HepG2 (cell line): ENCODE results near the gene DUS1L. TPM values are rescaled to one million over a fixed set of nuclear protein-coding genes. Genes with fewer than 3 reads are reported as not detected.

Experiments
- ARNT ChIP-seq: fragments of 450-650 bp; IDR thresholded peaks from 2 replicates; pipeline ENCODE4 v1.6.1; 2017
- DNMT3B ChIP-seq: conservative IDR thresholded peaks from 2 replicates; pipeline ENCODE4 v1.6.1; 2016; ENCODE audit warnings: missing biosample characterization, control low read depth
- ESRRA ChIP-seq: sonication (generic); formaldehyde crosslinking; IDR thresholded peaks from 2 replicates; pipeline ENCODE4 v1.5.1; 2020; ENCODE audit warnings: mild to moderate bottlenecking, low read depth, missing genetic modification reagents
- HNRNPLL ChIP-seq: fragments of 200-400 bp; formaldehyde crosslinking; IDR thresholded peaks from 2 replicates; pipeline ENCODE4 v1.6.1; 2017; ENCODE audit warnings: mild to moderate bottlenecking, low read depth, low read length; ENCODE audit not compliant: poor library complexity, severe bottlenecking
- IKZF4 ChIP-seq: sonication (generic); formaldehyde crosslinking; IDR thresholded peaks from 2 replicates; pipeline ENCODE4 v1.5.1; 2020; ENCODE audit warnings: borderline replicate concordance, mild to moderate bottlenecking, low read depth, missing genetic modification reagents; ENCODE audit errors: not compliant biosample characterization
- MATR3 ChIP-seq: sonication (generic); formaldehyde crosslinking; IDR thresholded peaks from 2 replicates; pipeline ENCODE4 v1.4.0; 2020; ENCODE audit warnings: missing genetic modification reagents
- NFYB ChIP-seq: sonication (generic); formaldehyde crosslinking; IDR thresholded peaks from 2 replicates; pipeline ENCODE4 v1.4.0; 2020; ENCODE audit warnings: missing genetic modification reagents
- RBFOX2 ChIP-seq: fragments of 200-400 bp; formaldehyde crosslinking; IDR thresholded peaks from 2 replicates; pipeline ENCODE4 v1.6.1; 2017; ENCODE audit warnings: low read depth, mild to moderate bottlenecking, low read length
- SP2 ChIP-seq: sonication (generic); formaldehyde crosslinking; IDR thresholded peaks from 2 replicates; pipeline ENCODE4 v1.5.1; 2020; ENCODE audit warnings: mild to moderate bottlenecking, missing genetic modification reagents
- SRF ChIP-seq: IDR thresholded peaks from 2 replicates; pipeline ENCODE4 v1.6.1; 2011; ENCODE audit warnings: mild to moderate bottlenecking, low read depth, low read length, moderate library complexity
- SRSF9 ChIP-seq: fragments of 200-400 bp; formaldehyde crosslinking; IDR thresholded peaks from 2 replicates; pipeline ENCODE4 v1.6.1; 2018; ENCODE audit warnings: borderline replicate concordance, mild to moderate bottlenecking, low read depth, low read length; ENCODE audit not compliant: insufficient read depth, poor library complexity, severe bottlenecking
- ZNF737 ChIP-seq: sonication (generic); formaldehyde crosslinking; IDR thresholded peaks from 2 replicates; pipeline ENCODE4 v1.5.0; 2020; ENCODE audit warnings: missing genetic modification reagents, mild to moderate bottlenecking, borderline replicate concordance
- ZSCAN12 ChIP-seq: sonication (generic); formaldehyde crosslinking; IDR thresholded peaks from 2 replicates; pipeline ENCODE4 v1.9.0; 2021; ENCODE audit warnings: mild to moderate bottlenecking, missing genetic modification reagents
- polyA plus RNA-seq, 8 experiments: library from polyadenylated mRNA; depleted of rRNA in 3 of 8; stranded (reverse) in 7 of 8; unstranded in 1 of 8; fragments of >200 nt; fragmentation: Illumina TruSeq in 4 of 8; extraction: Trizol in 4 of 8; gene quantifications; 2 replicates each; pipeline versions ENCODE4 v1.2.1 to v1.2.3, GENCODE V29; 2011 to 2016; ENCODE audit warnings: low read depth in 4 of 8, missing spikeins in 1 of 8, mixed read lengths in 1 of 8; ENCODE audit not compliant: insufficient read depth in 1 of 8
- total RNA-seq, 5 experiments: library from RNA; depleted of rRNA; stranded (reverse); fragments of >200 nt; fragmentation: Illumina TruSeq; extraction: Trizol; gene quantifications; 2 replicates each; pipeline ENCODE4 v1.2.3, GENCODE V29; 2016; ENCODE audit warnings: low read depth in 1 of 5
- TF ChIP-seq, protein P1 (sequence below): fragments of 450-650 bp; IDR thresholded peaks from 2 replicates; pipeline ENCODE4 v1.6.1; 2017; ENCODE audit warnings: mild to moderate bottlenecking
- TF ChIP-seq, protein P2 (sequence below): sonication (generic); formaldehyde crosslinking; IDR thresholded peaks from 2 replicates; pipeline ENCODE4 v1.8.1; 2023; ENCODE audit warnings: mild to moderate bottlenecking, missing genetic modification reagents
- TF ChIP-seq, protein P3 (sequence below): IDR thresholded peaks from 2 replicates; pipeline ENCODE4 v1.6.1; 2016; ENCODE audit warnings: low read depth, missing genetic modification reagents, missing compliant biosample characterization
- TF ChIP-seq, protein P4 (sequence below): sonication (generic); formaldehyde crosslinking; IDR thresholded peaks from 2 replicates; pipeline ENCODE4 v1.4.0; 2020; ENCODE audit warnings: mild to moderate bottlenecking, missing genetic modification reagents

DUS1L gene
- total and polyA plus RNA-seq, 2 of the 13 experiments (the other 11 are each of a cell fraction or from before 2014, with no cell fraction given): 81.0 to 109 TPM

DNA sequence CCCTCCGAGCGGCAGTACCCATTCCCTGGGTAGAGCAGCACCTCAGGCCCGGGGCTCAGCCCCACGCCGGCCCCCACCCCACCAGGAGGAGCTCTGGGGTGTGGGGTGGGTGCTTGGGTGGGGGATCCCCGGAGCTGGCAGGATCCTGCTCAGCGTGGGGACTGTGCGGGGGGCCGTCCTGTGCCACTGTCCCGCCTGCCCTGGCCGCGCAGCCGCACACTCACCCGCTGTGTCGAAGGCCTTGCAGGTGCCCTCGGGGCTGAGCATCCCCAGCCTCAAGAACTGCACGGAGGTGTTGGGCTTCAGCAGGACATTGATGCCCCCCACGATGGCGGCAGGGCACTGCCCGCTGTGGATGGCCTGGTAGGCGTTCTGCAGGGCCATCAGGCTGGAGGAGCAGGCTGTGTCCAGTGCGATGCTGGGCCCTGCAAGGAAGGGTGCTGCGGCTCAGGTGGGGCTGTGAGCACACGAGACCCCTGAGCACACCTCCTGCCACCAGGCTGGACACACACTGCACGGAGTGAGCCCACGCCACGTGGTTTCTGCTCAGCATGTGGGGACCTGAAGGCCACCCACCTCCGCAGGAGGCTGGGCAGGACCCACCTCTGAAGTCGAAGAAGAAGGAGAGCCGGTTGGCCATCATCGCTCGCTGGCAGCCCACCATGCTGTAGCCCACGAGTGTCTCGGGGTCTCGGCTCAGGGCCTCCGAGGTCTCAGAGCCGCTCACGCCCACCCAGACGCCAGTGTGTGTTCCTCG, 27.6 kb upstream of the DUS1L start (continued):
- TF ChIP-seq, protein P1, sequence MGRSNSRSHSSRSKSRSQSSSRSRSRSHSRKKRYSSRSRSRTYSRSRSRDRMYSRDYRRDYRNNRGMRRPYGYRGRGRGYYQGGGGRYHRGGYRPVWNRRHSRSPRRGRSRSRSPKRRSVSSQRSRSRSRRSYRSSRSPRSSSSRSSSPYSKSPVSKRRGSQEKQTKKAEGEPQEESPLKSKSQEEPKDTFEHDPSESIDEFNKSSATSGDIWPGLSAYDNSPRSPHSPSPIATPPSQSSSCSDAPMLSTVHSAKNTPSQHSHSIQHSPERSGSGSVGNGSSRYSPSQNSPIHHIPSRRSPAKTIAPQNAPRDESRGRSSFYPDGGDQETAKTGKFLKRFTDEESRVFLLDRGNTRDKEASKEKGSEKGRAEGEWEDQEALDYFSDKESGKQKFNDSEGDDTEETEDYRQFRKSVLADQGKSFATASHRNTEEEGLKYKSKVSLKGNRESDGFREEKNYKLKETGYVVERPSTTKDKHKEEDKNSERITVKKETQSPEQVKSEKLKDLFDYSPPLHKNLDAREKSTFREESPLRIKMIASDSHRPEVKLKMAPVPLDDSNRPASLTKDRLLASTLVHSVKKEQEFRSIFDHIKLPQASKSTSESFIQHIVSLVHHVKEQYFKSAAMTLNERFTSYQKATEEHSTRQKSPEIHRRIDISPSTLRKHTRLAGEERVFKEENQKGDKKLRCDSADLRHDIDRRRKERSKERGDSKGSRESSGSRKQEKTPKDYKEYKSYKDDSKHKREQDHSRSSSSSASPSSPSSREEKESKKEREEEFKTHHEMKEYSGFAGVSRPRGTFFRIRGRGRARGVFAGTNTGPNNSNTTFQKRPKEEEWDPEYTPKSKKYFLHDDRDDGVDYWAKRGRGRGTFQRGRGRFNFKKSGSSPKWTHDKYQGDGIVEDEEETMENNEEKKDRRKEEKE: no peak
- TF ChIP-seq NFYB (CRISPR knock-in tag) (no peak), ESRRA (CRISPR knock-in tag) (no peak), DNMT3B (CRISPR knock-in tag) (no peak), ZSCAN12 (CRISPR knock-in tag) (no peak), SRSF9 (no peak), MATR3 (CRISPR knock-in tag) (peak; percentile 35; the same call in 1 of the 2 replicates), SRF (no peak), ZNF737 (CRISPR knock-in tag) (no peak), IKZF4 (CRISPR knock-in tag) (no peak), SP2 (CRISPR knock-in tag) (peak; percentile 33; the same call in 1 of the 2 replicates), HNRNPLL (peak; percentile 17), ARNT (no peak), RBFOX2 (peak; percentile 85)
- TF ChIP-seq, protein P2, sequence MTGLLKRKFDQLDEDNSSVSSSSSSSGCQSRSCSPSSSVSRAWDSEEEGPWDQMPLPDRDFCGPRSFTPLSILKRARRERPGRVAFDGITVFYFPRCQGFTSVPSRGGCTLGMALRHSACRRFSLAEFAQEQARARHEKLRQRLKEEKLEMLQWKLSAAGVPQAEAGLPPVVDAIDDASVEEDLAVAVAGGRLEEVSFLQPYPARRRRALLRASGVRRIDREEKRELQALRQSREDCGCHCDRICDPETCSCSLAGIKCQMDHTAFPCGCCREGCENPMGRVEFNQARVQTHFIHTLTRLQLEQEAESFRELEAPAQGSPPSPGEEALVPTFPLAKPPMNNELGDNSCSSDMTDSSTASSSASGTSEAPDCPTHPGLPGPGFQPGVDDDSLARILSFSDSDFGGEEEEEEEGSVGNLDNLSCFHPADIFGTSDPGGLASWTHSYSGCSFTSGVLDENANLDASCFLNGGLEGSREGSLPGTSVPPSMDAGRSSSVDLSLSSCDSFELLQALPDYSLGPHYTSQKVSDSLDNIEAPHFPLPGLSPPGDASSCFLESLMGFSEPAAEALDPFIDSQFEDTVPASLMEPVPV (CRISPR knock-in tag): no peak
- TF ChIP-seq, protein P3, sequence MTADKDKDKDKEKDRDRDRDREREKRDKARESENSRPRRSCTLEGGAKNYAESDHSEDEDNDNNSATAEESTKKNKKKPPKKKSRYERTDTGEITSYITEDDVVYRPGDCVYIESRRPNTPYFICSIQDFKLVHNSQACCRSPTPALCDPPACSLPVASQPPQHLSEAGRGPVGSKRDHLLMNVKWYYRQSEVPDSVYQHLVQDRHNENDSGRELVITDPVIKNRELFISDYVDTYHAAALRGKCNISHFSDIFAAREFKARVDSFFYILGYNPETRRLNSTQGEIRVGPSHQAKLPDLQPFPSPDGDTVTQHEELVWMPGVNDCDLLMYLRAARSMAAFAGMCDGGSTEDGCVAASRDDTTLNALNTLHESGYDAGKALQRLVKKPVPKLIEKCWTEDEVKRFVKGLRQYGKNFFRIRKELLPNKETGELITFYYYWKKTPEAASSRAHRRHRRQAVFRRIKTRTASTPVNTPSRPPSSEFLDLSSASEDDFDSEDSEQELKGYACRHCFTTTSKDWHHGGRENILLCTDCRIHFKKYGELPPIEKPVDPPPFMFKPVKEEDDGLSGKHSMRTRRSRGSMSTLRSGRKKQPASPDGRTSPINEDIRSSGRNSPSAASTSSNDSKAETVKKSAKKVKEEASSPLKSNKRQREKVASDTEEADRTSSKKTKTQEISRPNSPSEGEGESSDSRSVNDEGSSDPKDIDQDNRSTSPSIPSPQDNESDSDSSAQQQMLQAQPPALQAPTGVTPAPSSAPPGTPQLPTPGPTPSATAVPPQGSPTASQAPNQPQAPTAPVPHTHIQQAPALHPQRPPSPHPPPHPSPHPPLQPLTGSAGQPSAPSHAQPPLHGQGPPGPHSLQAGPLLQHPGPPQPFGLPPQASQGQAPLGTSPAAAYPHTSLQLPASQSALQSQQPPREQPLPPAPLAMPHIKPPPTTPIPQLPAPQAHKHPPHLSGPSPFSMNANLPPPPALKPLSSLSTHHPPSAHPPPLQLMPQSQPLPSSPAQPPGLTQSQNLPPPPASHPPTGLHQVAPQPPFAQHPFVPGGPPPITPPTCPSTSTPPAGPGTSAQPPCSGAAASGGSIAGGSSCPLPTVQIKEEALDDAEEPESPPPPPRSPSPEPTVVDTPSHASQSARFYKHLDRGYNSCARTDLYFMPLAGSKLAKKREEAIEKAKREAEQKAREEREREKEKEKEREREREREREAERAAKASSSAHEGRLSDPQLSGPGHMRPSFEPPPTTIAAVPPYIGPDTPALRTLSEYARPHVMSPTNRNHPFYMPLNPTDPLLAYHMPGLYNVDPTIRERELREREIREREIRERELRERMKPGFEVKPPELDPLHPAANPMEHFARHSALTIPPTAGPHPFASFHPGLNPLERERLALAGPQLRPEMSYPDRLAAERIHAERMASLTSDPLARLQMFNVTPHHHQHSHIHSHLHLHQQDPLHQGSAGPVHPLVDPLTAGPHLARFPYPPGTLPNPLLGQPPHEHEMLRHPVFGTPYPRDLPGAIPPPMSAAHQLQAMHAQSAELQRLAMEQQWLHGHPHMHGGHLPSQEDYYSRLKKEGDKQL: no peak
- TF ChIP-seq, protein P4, sequence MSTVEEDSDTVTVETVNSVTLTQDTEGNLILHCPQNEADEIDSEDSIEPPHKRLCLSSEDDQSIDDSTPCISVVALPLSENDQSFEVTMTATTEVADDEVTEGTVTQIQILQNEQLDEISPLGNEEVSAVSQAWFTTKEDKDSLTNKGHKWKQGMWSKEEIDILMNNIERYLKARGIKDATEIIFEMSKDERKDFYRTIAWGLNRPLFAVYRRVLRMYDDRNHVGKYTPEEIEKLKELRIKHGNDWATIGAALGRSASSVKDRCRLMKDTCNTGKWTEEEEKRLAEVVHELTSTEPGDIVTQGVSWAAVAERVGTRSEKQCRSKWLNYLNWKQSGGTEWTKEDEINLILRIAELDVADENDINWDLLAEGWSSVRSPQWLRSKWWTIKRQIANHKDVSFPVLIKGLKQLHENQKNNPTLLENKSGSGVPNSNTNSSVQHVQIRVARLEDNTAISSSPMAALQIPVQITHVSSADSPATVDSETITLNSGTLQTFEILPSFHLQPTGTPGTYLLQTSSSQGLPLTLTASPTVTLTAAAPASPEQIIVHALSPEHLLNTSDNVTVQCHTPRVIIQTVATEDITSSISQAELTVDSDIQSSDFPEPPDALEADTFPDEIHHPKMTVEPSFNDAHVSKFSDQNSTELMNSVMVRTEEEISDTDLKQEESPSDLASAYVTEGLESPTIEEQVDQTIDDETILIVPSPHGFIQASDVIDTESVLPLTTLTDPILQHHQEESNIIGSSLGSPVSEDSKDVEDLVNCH: no peak
